ENCODE results near the gene C1GALT1. TPM values are rescaled to one million over a fixed set of nuclear protein-coding genes. Genes with fewer than 3 reads are reported as not detected.
"Not testable (repeated sequence)": the region's sequence is repeated elsewhere in the genome, so short reads cannot be mapped to it uniquely, and the experiment has no call there.

The C1GALT1 gene
- total RNA-seq, 1 donor = 9.7 TPM

GRCh38 chr7:7199592-7199991, 17.2 kb downstream of the C1GALT1 start:
- not testable (repeated sequence) for DNase-seq (ENCODE audit: low read depth in 2 of 3, low spot score in 2 of 3)

- not testable (repeated sequence) for DNase-seq (ENCODE audit: low read depth in 2 of 3, low spot score in 2 of 3)
Measured at GRCh38 chr7:7200255-7200654, 17.9 kb downstream of the C1GALT1 start.

GRCh38 chr7:7201578-7202374, 19.4 kb downstream of the C1GALT1 start:
- no peak for DNase-seq (ENCODE audit: low read depth in 2 of 3, low spot score in 2 of 3)

- no peak for DNase-seq (ENCODE audit: low read depth in 2 of 3, low spot score in 2 of 3)
Measured at GRCh38 chr7:7202375-7202720, 20.0 kb downstream of the C1GALT1 start.

- DNase-seq (ENCODE audit: low read depth in 2 of 3, low spot score in 2 of 3) = no peak
Measured at GRCh38 chr7:7203813-7204575, 21.6 kb downstream of the C1GALT1 start.

- DNase-seq (ENCODE audit: low read depth in 2 of 3, low spot score in 2 of 3) = no peak
Measured at GRCh38 chr7:7207876-7208275, 25.5 kb downstream of the C1GALT1 start.

- DNase-seq (ENCODE audit: low read depth in 2 of 3, low spot score in 2 of 3) = no peak
Measured at GRCh38 chr7:7208520-7208919, 26.2 kb downstream of the C1GALT1 start.

- no peak for DNase-seq (ENCODE audit: low read depth in 2 of 3, low spot score in 2 of 3)
Measured at GRCh38 chr7:7209412-7210050, 27.2 kb downstream of the C1GALT1 start.

GRCh38 chr7:7210475-7211237, 28.3 kb downstream of the C1GALT1 start:
- no peak for DNase-seq (ENCODE audit: low read depth in 2 of 3, low spot score in 2 of 3)

GRCh38 chr7:7212612-7213011, 30.3 kb downstream of the C1GALT1 start:
- DNase-seq (ENCODE audit: low read depth in 2 of 3, low spot score in 2 of 3) = no peak

- no peak for DNase-seq (ENCODE audit: low read depth in 2 of 3, low spot score in 2 of 3)
Measured at GRCh38 chr7:7214398-7215347, 32.3 kb downstream of the C1GALT1 start.

GRCh38 chr7:7216279-7216678, 33.9 kb downstream of the C1GALT1 start:
- no peak for DNase-seq (ENCODE audit: low read depth in 2 of 3, low spot score in 2 of 3)

- DNase-seq (ENCODE audit: low read depth in 2 of 3, low spot score in 2 of 3) = no peak
Measured at GRCh38 chr7:7219216-7219615, 36.9 kb downstream of the C1GALT1 start.

- DNase-seq (ENCODE audit: low read depth in 2 of 3, low spot score in 2 of 3) = no peak
Measured at GRCh38 chr7:7220821-7221220, 38.5 kb downstream of the C1GALT1 start.

- no peak for DNase-seq (ENCODE audit: low read depth in 2 of 3, low spot score in 2 of 3)
Measured at GRCh38 chr7:7221599-7222038, 39.3 kb downstream of the C1GALT1 start.

- DNase-seq (ENCODE audit: low read depth in 2 of 3, low spot score in 2 of 3) = no peak
Measured at GRCh38 chr7:7223250-7223649, 40.9 kb downstream of the C1GALT1 start.

GRCh38 chr7:7226407-7226806, 44.1 kb downstream of the C1GALT1 start:
- no peak for DNase-seq (ENCODE audit: low read depth in 2 of 3, low spot score in 2 of 3)

- DNase-seq (ENCODE audit: low read depth in 2 of 3, low spot score in 2 of 3) = no peak
Measured at GRCh38 chr7:7228472-7228871, 46.1 kb downstream of the C1GALT1 start.

GRCh38 chr7:7228967-7229366, 46.6 kb downstream of the C1GALT1 start:
- DNase-seq (ENCODE audit: low read depth in 2 of 3, low spot score in 2 of 3) = no peak

GRCh38 chr7:7231000-7231399, 48.7 kb downstream of the C1GALT1 start:
- peak in 2 of 3 donors; percentile 10 to 58 for DNase-seq (ENCODE audit: low read depth in 2 of 3, low spot score in 2 of 3)

Data from hematopoietic multipotent progenitor cell (in vitro differentiated cells).